GM21825 (cell line): ENCODE data around the gene WNT7A.
"Not testable (repeated sequence)": the region's sequence is repeated elsewhere in the genome, so short reads cannot be mapped to it uniquely, and the experiment has no call there.

Experiments used
- ATAC-seq: cut with Tn5 transposase; IDR thresholded peaks from one replicate; pipeline ENCODE4 v1.9.1; 2021; ENCODE audit warnings: mild to moderate bottlenecking, moderate library complexity; ENCODE audit not compliant: unreplicated experiment

WNT7A gene

GRCh38 chr3:13866041-13866965 lies 13.6 kb downstream of the WNT7A start:
- no peak for ATAC-seq

GRCh38 chr3:13865581-13865980 lies 14.3 kb downstream of the WNT7A start:
- ATAC-seq = no peak

GRCh38 chr3:13865106-13865505 lies 14.8 kb downstream of the WNT7A start:
- ATAC-seq = no peak

GRCh38 chr3:13863965-13864595 lies 15.8 kb downstream of the WNT7A start:
- no peak for ATAC-seq

GRCh38 chr3:13863382-13863952 lies 16.4 kb downstream of the WNT7A start:
- ATAC-seq = no peak

- no peak for ATAC-seq
Observed at GRCh38 chr3:13861461-13861860, 18.4 kb downstream of the WNT7A start.

- no peak for ATAC-seq
Observed at GRCh38 chr3:13860001-13860400, 19.9 kb downstream of the WNT7A start.

GRCh38 chr3:13858768-13859520 lies 20.9 kb downstream of the WNT7A start:
- ATAC-seq = no peak

GRCh38 chr3:13857702-13858380 lies 22.0 kb downstream of the WNT7A start:
- no peak for ATAC-seq

GRCh38 chr3:13856628-13857027 lies 23.2 kb downstream of the WNT7A start:
- ATAC-seq = not testable (repeated sequence)

GRCh38 chr3:13856006-13856405 lies 23.9 kb downstream of the WNT7A start:
- ATAC-seq = no peak

GRCh38 chr3:13854492-13854891 lies 25.4 kb downstream of the WNT7A start:
- ATAC-seq = no peak

GRCh38 chr3:13853978-13854296 lies 25.9 kb downstream of the WNT7A start:
- ATAC-seq = no peak

- ATAC-seq = no peak
Observed at GRCh38 chr3:13853256-13853977, 26.5 kb downstream of the WNT7A start.

GRCh38 chr3:13852638-13853009 lies 27.2 kb downstream of the WNT7A start:
- no peak for ATAC-seq

GRCh38 chr3:13851997-13852637 lies 27.8 kb downstream of the WNT7A start:
- ATAC-seq = no peak

GRCh38 chr3:13851091-13851849 lies 28.6 kb downstream of the WNT7A start:
- ATAC-seq = no peak

- ATAC-seq = no peak
Observed at GRCh38 chr3:13850161-13850945, 29.5 kb downstream of the WNT7A start.
